HFFc6 (cell line): ENCODE data around the gene NTN1. TPM values are rescaled to one million over a fixed set of nuclear protein-coding genes. Genes with fewer than 3 reads are reported as not detected.
A peak's percentile ranks its signal among the peaks of the same experiment; 100 is the strongest.

ENCODE experiments used
- DNase-seq: peaks from one replicate; pipeline ENCODE4 v3.0.0-alpha.2; 2018
- H3K27ac Mint-ChIP-seq: 2 replicates; pipeline ENCODE4 v1.8.0; 2020; ENCODE audit warnings: mild to moderate bottlenecking, mixed read lengths
- H3K27me3 Mint-ChIP-seq: 2 replicates; pipeline ENCODE4 v1.8.0; 2021; ENCODE audit warnings: mild to moderate bottlenecking, moderate library complexity, mixed read lengths; ENCODE audit not compliant: insufficient read depth
- H3K36me3 Mint-ChIP-seq: 2 replicates; pipeline ENCODE4 v1.8.0; 2021; ENCODE audit warnings: low read depth, mixed read lengths
- H3K4me1 Mint-ChIP-seq: 2 replicates; pipeline ENCODE4 v1.8.0; 2020; ENCODE audit warnings: low read depth, mixed read lengths
- H3K4me3 Mint-ChIP-seq: 2 replicates; pipeline ENCODE4 v1.8.0; 2020; ENCODE audit warnings: mild to moderate bottlenecking, moderate library complexity, mixed read lengths
- H3K9me3 Mint-ChIP-seq: 2 replicates; pipeline ENCODE4 v1.8.0; 2020; ENCODE audit warnings: mild to moderate bottlenecking, mixed read lengths
- total RNA-seq, 6 experiments: library from RNA; stranded (reverse); fragmentation: NEBNext Ultra II Directional; extraction: Animal tissue kit (Norgen Biotek cat#: 25700); gene quantifications; 2 replicates in 1 of 6; 3 replicates in 5 of 6; pipeline ENCODE4 v1.2.3, GENCODE V29; 2021
- TF ChIP-seq, protein P1 (sequence below): fragments of 200-600 bp; sonication (generic); IDR thresholded peaks from 2 replicates; pipeline ENCODE4 v1.5.0; 2021; ENCODE audit warnings: antibody characterized with exemption, mild to moderate bottlenecking

The NTN1 gene
- total RNA-seq, 6 experiments from 2014 or later, result not detected

DNA sequence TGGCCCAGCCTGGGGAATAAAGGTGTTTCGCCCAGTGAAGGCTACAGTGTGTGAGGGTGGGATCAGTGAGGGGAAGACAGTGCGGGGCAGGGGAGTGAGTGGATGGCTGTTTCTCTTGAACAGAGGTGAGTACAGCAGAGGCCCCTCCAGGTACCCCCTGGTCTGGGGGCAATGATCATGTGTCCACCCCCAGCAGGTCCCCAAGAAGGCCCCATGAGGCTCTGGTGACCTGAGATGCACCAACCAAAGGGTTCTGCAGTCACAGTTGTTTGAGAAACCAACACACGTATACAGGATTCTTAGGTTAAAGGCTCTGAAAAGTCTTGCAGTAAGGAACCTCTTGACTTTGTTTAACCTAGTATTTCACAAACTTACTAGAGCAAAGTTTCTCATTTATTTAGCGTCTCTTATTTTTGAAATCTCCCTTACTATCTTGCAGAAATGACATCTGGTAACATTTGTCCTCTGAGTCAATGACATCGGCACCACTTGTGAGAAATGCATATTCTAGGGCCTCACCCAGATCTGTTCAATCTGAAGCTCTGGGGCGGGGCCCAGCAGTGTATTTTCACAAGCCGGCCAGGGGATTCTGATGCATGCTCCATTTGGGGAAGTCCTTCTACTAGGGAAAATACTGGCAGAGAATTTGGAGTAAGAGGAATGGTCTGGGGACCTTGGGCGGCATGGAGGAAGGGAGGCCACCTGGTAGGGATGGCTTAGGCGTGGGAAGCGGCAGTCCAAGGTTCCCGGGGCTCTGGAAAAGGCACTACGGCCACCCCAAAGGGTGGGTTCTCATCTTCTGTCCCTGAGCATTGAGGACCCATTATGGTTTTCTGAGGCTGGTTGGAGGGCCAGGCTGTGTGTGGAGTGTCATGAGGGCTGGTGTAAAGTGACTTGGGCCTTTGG lies 217.3 kb downstream of the NTN1 start:
- Mint-ChIP-seq H3K36me3 (no peaks in the 10 kb centered on the region), H3K4me1 (no peaks in the 10 kb centered on the region), H3K9me3 (peaks cover 4% of the 10 kb centered on the region; the same call in 1 of the 2 replicates), H3K27me3 (peaks cover 5% of the 10 kb centered on the region; the same call in 1 of the 2 replicates), H3K27ac (no peak overlapping the region), H3K4me3 (no peak overlapping the region)
- TF ChIP-seq, protein P1, sequence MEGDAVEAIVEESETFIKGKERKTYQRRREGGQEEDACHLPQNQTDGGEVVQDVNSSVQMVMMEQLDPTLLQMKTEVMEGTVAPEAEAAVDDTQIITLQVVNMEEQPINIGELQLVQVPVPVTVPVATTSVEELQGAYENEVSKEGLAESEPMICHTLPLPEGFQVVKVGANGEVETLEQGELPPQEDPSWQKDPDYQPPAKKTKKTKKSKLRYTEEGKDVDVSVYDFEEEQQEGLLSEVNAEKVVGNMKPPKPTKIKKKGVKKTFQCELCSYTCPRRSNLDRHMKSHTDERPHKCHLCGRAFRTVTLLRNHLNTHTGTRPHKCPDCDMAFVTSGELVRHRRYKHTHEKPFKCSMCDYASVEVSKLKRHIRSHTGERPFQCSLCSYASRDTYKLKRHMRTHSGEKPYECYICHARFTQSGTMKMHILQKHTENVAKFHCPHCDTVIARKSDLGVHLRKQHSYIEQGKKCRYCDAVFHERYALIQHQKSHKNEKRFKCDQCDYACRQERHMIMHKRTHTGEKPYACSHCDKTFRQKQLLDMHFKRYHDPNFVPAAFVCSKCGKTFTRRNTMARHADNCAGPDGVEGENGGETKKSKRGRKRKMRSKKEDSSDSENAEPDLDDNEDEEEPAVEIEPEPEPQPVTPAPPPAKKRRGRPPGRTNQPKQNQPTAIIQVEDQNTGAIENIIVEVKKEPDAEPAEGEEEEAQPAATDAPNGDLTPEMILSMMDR, result no peak
- no peak for DNase-seq

DNA sequence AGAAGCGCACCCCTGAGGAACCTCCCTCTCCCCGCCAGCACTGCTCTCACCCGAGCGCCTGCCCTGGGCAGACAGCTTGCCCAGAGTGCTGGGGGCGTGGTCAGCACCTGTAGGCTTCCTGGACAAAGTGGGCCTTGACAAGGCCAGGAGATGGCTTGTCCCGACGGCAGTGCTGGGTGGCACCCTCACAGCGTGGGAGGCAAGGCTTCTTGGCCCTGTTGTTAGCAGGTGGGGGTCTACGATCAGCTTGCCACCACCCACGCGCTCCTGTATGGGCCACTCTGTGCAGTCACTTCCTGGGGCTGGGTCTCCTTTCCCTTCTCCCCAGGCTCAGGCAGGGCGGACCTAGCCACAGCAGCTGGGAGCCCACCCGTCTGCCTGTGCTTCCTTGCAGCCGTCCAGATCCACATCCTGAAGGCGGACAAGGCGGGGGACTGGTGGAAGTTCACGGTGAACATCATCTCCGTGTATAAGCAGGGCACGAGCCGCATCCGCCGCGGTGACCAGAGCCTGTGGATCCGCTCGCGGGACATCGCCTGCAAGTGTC lies 218.0 kb downstream of the NTN1 start:
- H3K9me3 Mint-ChIP-seq, result peaks cover 4% of the 10 kb centered on the region; the same call in 1 of the 2 replicates
- no peaks in the 10 kb centered on the region for H3K36me3 Mint-ChIP-seq
- H3K27ac Mint-ChIP-seq, result no peak overlapping the region
- TF ChIP-seq, protein P1, result no peak
- H3K4me1 Mint-ChIP-seq, result no peaks in the 10 kb centered on the region
- peaks cover 5% of the 10 kb centered on the region; the same call in 1 of the 2 replicates for H3K27me3 Mint-ChIP-seq
- no peak for DNase-seq
- peak overlapping the region; percentile 28 for H3K4me3 Mint-ChIP-seq

DNA sequence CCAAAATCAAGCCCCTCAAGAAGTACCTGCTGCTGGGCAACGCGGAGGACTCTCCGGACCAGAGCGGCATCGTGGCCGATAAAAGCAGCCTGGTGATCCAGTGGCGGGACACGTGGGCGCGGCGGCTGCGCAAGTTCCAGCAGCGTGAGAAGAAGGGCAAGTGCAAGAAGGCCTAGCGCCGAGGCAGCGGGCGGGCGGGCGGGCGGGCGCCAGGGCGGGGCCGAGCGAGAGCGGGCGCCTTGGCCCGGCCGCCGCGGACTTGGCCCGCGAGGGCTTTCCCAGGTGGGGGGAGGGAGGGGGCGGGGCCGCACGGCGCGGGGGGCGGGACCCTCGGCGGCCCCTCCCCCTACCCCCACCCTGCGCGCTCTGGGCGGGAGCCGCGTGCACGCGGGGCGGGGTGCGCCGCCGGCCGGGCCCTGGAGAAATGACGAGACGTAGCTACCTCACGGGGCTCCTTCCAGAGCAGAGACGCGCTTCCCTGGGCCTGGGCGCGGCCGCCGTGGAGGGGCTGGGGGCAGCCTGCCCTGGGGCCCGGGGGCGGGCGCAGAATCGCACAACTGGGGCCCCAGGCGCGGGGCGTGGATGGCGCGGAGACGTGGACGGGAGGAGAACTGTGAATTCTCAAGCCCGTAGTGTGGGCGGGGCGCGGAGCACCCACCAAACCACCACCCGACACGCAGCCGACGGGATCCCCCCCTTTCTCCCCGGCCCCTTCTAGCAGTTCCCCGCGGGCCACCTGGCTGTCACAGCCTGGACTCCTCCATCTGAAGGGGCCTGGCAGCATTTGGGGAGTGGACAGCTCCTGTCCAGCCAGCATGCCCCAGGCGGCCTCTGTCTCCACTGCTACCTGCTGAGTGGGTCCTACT lies 218.7 kb downstream of the NTN1 start:
- Mint-ChIP-seq H3K9me3 (peaks cover 4% of the 10 kb centered on the region; the same call in 1 of the 2 replicates), H3K4me3 (peak overlapping the region; percentile 28), H3K27me3 (peaks cover 5% of the 10 kb centered on the region; the same call in 1 of the 2 replicates), H3K27ac (no peak overlapping the region), H3K36me3 (no peaks in the 10 kb centered on the region), H3K4me1 (no peaks in the 10 kb centered on the region)
- TF ChIP-seq, protein P1, result no peak
- DNase-seq, result no peak

DNA sequence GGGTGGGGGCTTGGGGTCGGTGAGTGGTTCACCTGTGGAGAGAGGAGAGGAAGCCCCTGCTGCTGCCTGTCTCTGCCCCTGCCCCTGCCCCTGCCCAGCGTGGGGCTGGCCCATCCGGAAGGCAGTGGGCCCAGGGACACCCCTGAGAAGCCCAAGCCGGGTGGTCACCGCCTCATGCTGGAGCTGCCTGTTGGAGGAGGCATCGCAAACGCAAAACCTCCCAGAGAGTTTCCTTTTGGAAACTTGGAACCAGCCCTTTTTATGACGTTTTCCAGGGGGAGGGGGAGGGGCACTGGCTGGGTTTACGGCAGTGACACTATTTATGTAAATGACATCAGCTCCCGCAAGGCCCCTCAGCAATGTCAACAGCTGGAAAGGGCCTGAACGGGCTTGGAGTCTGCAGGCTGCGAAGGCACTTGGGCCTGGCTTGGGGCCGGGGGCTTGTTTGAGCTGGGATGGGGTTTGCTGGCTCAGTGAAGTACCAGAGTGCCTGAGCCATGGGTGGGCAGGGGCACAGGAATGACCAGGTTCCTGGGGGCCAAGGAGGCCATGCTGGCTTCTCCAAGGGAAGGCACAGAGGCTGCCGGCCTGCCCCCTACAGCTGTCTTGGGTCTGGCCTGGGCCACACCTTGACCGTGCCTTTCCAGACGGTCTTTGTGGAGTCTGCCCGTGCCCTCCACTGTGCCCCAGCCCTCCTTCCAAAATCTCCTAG lies 219.5 kb downstream of the NTN1 start:
- no peaks in the 10 kb centered on the region for H3K36me3 Mint-ChIP-seq
- TF ChIP-seq, protein P1, result no peak
- no peak overlapping the region for H3K27ac Mint-ChIP-seq
- H3K4me3 Mint-ChIP-seq, result no peak overlapping the region
- H3K27me3 Mint-ChIP-seq, result peaks cover 5% of the 10 kb centered on the region; the same call in 1 of the 2 replicates
- H3K9me3 Mint-ChIP-seq, result no peaks in the 10 kb centered on the region; the same call in 1 of the 2 replicates
- no peaks in the 10 kb centered on the region for H3K4me1 Mint-ChIP-seq
- DNase-seq, result no peak

DNA sequence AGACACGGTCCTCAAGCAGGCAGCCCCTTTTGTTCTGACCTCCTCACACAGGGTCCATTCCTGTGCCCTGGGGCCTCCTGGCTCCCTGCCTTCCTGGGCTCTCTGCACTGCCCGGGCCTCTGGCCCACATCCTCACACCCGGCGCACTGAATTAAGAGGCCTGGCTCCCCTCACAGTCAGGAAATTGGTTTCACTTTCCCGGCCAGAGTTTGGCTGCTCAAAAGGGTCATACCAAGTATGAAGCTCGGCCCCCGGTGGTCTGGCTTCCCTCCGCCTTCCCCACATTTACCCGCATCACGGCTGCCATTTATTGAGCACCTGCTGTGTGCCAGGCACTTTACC lies 220.0 kb downstream of the NTN1 start:
- no peak for DNase-seq
- H3K9me3 Mint-ChIP-seq, result no peaks in the 10 kb centered on the region; the same call in 1 of the 2 replicates
- no peak overlapping the region for H3K4me3 Mint-ChIP-seq
- TF ChIP-seq, protein P1, result no peak
- H3K27ac Mint-ChIP-seq, result no peak overlapping the region
- H3K4me1 Mint-ChIP-seq, result no peaks in the 10 kb centered on the region
- peaks cover 5% of the 10 kb centered on the region; the same call in 1 of the 2 replicates for H3K27me3 Mint-ChIP-seq
- H3K36me3 Mint-ChIP-seq, result no peaks in the 10 kb centered on the region
